ENCODE results near the gene LSS.
"Not testable (repeated sequence)": the region's sequence is repeated elsewhere in the genome, so short reads cannot be mapped to it uniquely, and the experiment has no call there.

Gene LSS

DNA sequence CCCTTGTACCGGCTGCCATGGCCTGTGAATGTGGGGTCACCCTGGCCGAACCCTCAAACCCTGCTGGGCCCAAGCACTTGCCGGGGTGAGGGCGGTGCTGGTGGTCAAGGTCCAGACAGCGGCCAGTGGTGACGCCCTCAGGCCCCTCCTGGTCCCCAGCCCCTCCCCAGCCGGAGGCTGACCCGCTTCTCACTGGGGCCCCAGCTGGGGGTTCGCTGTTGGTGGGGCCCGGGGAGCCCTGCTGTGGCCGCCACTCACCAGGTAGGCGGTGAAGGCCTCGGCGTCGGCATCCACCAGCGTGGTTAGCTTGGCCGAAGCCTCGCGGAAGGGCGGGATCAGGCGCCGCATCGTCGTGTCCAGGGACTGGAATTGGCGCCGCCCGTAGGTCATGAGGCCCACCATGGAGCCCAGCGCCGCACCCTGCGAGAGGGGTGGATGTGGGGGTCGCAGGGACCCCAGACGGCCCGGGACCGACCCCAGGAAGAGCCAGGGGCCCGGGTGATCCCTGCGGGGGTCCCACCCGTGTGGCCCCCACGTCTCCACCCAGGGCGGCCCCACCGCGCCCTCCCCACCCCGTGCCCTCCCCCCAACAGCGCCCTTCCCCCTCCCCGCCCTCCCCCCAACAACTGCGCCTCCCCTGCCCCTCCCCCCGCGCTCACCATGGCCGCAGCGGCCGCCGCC, 83.3 kb downstream of the LSS start:
- H3K27ac ChIP-seq (ENCODE audit: low read length) = no peak overlapping the region
- H3K36me3 ChIP-seq (ENCODE audit: control insufficient read depth in 1 of 2, insufficient read depth in 2 of 2, low read length in 2 of 2) = no peaks in the 10 kb centered on the region
- no peaks in the 10 kb centered on the region for H3K27me3 ChIP-seq (ENCODE audit: low read depth, low read length)
- no peaks in the 10 kb centered on the region for H3K9me3 ChIP-seq (ENCODE audit: control insufficient read depth in 1 of 2, low read length in 2 of 2)
- H3K4me1 ChIP-seq (ENCODE audit: control insufficient read depth in 1 of 2, insufficient read depth in 2 of 2, low read length in 2 of 2) = no peaks in the 10 kb centered on the region
- no peak overlapping the region for H3K4me3 ChIP-seq (ENCODE audit: low read depth in 1 of 2, low read length in 2 of 2)

DNA sequence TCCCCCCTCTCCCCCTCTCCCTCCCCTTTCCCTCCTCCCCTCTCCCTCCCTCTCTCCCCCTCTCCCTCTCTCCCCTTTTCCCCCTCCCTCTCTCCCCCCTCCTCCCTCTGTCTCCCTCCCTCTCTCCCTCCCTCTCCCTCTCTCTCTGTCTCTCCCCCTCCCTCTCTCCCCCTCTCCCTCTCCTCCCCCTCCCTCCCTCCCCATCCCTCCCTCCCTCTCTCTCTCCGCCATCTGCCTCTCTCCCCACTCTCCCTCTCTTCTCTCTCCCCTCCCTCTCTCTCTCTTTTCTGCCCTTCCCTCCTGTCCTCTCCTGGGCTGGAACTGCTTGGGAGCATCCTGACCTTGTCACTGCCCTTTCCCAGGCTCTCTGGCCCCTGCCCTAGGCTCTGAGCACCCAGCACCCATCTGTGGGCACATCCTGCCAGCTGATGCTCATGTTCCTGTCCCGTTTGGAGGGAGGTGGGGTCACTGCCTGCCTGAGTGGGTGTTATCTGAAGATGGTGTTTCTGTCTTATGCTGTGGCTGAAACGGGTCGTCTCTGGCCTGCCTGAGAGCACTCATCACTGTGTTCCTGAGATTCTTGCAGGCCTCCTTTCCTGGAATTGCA, 84.0 kb downstream of the LSS start:
- no peak overlapping the region for H3K4me3 ChIP-seq (ENCODE audit: low read depth in 1 of 2, low read length in 2 of 2)
- H3K4me1 ChIP-seq (ENCODE audit: control insufficient read depth in 1 of 2, insufficient read depth in 2 of 2, low read length in 2 of 2) = no peaks in the 10 kb centered on the region
- no peaks in the 10 kb centered on the region for H3K27me3 ChIP-seq (ENCODE audit: low read depth, low read length)
- H3K36me3 ChIP-seq (ENCODE audit: control insufficient read depth in 1 of 2, insufficient read depth in 2 of 2, low read length in 2 of 2) = no peaks in the 10 kb centered on the region
- no peak overlapping the region for H3K27ac ChIP-seq (ENCODE audit: low read length)
- H3K9me3 ChIP-seq (ENCODE audit: control insufficient read depth in 1 of 2, low read length in 2 of 2) = no peaks in the 10 kb centered on the region

DNA sequence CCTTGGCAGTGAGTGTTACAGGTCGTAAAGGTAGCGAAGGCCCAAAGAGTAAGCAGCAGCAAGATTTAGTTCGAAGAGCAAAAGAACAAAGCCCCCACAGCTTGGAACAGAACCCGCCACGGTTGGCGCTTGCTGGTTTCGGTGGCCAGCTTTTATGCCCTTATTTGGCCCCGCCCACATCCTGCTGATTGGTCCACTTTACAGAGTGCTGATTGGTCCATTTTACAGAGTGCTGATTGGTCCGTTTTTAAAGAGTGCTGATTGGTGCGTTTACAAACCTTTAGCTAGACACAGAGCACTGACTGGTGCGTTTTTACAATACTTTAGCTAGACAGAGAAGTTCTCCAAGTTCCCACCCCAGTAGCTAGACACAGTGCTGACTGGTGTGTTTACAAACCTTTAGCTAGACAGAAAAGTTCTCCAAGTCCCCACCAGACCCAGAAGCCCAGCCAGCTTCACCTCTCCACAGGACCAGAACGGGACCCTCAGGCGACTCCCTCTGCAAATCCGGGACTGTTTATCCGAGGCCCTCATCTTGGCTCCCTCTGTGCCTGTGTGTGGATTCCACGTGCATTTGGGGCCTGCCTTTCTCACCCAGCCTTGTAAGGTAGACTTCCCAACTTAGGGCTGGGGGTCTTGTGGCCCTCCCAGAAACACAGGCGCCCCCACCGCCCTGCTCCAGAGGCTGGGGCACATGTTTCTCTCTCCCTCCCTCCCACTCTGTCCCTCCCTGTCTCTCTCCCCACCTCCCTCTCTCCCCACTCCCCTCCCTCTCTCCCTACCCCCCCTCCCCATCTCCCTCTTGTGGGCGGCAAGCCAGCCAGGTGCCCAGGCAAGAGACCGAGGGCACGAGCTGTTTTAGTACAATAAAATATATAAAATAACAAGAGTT, 85.7 kb downstream of the LSS start:
- H3K4me1 ChIP-seq (ENCODE audit: control insufficient read depth in 1 of 2, insufficient read depth in 2 of 2, low read length in 2 of 2) = no peaks in the 10 kb centered on the region
- H3K4me3 ChIP-seq (ENCODE audit: low read depth in 1 of 2, low read length in 2 of 2) = no peak overlapping the region
- H3K27ac ChIP-seq (ENCODE audit: low read length) = no peak overlapping the region
- no peaks in the 10 kb centered on the region for H3K9me3 ChIP-seq (ENCODE audit: control insufficient read depth in 1 of 2, low read length in 2 of 2)
- H3K36me3 ChIP-seq (ENCODE audit: control insufficient read depth in 1 of 2, insufficient read depth in 2 of 2, low read length in 2 of 2) = no peaks in the 10 kb centered on the region
- no peaks in the 10 kb centered on the region for H3K27me3 ChIP-seq (ENCODE audit: low read depth, low read length)

DNA sequence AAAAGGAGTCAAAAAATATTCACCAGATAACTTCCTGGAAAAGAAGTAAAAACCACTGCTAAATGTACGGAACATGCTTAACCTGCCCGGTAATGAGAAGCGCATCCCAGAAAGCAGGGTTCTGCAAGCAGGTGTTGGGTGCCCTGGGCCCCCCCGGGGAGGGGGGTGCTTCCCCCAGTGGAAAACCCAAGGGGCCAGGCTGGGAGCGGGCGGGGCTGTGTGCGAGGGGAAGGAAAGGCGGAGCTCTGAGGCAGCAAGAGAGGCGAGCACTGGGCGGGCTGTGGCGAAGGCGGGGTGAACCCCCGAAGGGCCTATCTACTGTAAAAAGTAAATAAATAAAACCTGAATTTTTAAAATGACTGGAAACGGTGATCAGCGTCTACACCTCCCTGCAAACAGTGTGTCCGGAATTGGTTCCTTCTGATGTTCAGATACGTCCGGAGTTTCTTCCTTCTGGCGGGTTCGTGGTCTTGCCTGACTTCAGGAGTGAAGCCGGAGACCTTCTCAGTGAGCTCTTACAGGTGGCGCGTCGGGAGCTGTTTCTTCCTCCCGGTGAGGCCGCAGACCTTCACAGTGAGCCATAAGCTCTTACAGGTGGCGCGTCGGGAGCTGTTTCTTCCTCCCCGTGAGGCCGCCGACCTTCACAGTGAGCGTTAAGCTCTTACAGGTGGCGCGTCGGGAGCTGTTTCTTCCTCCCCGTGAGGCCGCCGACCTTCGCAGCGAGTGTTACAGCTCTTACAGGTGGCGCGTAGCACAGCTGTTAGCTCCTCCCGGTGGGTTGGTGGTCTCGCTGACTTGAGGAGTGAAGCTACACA, 86.6 kb downstream of the LSS start:
- Histone ChIP-seq H3K9me3 (ENCODE audit: control insufficient read depth in 1 of 2, low read length in 2 of 2) (no peaks in the 10 kb centered on the region), H3K4me1 (ENCODE audit: control insufficient read depth in 1 of 2, insufficient read depth in 2 of 2, low read length in 2 of 2) (no peaks in the 10 kb centered on the region), H3K4me3 (ENCODE audit: low read depth in 1 of 2, low read length in 2 of 2) (no peak overlapping the region), H3K36me3 (ENCODE audit: control insufficient read depth in 1 of 2, insufficient read depth in 2 of 2, low read length in 2 of 2) (no peaks in the 10 kb centered on the region), H3K27me3 (ENCODE audit: low read depth, low read length) (no peaks in the 10 kb centered on the region), H3K27ac (ENCODE audit: low read length) (no peak overlapping the region)

DNA sequence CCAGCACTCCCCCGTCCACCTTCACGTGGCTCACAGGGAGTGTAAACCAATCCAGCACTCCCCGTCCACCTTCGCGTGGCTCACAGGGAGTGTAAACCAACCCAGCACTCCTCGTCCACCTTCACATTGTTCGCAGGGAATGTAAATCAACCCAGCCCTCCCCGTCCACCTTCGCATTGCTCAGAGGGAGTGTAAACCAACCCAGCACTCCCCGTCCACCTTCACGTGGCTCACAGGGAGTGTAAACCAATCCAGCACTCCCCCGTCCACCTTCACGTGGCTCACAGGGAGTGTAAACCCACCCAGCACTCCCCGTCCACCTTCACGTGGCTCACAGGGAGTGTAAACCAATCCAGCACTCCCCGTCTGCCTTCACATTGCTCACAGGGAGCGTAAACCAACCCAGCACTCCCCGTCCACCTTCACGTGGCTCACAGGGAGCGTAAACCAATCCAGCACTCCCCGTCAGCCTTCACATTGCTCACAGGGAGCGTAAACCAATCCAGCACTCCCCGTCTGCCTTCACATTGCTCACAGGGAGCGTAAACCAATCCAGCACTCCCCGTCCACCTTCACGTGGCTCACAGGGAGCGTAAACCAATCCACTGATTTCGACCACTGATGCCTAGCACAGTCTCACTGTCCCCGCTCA, 88.1 kb downstream of the LSS start:
- not testable (repeated sequence) for H3K27me3 ChIP-seq (ENCODE audit: low read depth, low read length); H3K27ac ChIP-seq (ENCODE audit: low read length); H3K36me3 ChIP-seq (ENCODE audit: control insufficient read depth in 1 of 2, insufficient read depth in 2 of 2, low read length in 2 of 2); H3K4me1 ChIP-seq (ENCODE audit: control insufficient read depth in 1 of 2, insufficient read depth in 2 of 2, low read length in 2 of 2); H3K4me3 ChIP-seq (ENCODE audit: low read depth in 1 of 2, low read length in 2 of 2); H3K9me3 ChIP-seq (ENCODE audit: control insufficient read depth in 1 of 2, low read length in 2 of 2)

DNA sequence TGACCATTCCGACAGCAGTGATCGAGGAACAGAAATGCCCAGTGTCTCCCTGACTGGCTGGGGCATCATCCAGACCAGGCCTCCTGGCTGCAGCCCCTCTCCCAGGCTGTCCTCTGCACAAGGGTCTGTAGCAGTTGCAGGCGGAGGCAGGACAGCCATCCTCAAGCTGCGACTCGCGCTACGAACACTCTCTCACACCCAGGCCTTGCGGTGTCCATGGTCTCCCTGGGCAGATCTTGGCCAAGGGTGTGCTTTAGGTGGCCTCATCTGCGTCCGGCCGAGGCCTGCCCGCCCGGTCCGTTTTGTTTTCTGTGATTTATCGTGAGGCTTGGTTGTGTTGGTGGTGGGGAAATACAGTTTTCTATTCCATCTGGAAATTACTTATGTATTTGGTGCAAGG, 88.9 kb downstream of the LSS start:
- H3K27ac ChIP-seq (ENCODE audit: low read length) = no peak overlapping the region
- H3K36me3 ChIP-seq (ENCODE audit: control insufficient read depth in 1 of 2, insufficient read depth in 2 of 2, low read length in 2 of 2) = no peaks in the 10 kb centered on the region
- no peaks in the 10 kb centered on the region for H3K27me3 ChIP-seq (ENCODE audit: low read depth, low read length)

DNA sequence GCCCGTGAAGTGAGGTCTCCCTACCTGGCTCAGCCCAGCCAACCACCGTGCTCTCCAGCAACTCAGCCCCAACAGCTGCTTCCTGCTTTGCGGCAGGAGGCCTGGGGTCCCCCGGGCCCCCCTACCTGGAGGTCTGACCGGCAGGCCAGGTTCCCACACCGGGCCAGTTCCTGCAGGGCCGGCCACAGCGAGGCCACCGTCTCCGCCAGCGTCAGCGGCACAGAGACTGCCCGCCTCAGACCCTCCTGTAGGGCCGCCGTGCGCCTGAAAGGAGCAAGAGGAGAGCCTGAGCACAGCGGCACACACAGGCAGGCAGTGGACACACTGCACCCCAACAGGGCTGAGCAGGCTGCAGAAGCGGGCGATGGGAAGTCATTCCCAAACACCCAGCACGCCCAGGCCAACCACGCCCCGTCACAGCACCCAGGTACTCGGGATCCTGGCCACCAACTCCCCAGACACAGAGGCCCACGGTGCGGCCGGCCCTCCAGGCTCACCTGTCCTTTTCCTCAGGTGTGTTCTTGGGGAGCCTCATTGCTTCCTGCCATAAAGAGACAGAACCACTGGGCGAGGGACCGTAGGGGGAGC, 90.1 kb downstream of the LSS start:
- no peaks in the 10 kb centered on the region for H3K27me3 ChIP-seq (ENCODE audit: low read depth, low read length)
- no peak overlapping the region for H3K4me3 ChIP-seq (ENCODE audit: low read depth in 1 of 2, low read length in 2 of 2)
- H3K9me3 ChIP-seq (ENCODE audit: control insufficient read depth in 1 of 2, low read length in 2 of 2) = no peaks in the 10 kb centered on the region
- H3K36me3 ChIP-seq (ENCODE audit: control insufficient read depth in 1 of 2, insufficient read depth in 2 of 2, low read length in 2 of 2) = no peaks in the 10 kb centered on the region
- no peak overlapping the region for H3K27ac ChIP-seq (ENCODE audit: low read length)
- H3K4me1 ChIP-seq (ENCODE audit: control insufficient read depth in 1 of 2, insufficient read depth in 2 of 2, low read length in 2 of 2) = no peaks in the 10 kb centered on the region

More for the DNA sequence above, 88.9 kb downstream of the LSS start:
- Histone ChIP-seq H3K4me3 (ENCODE audit: low read depth in 1 of 2, low read length in 2 of 2) (no peak overlapping the region), H3K9me3 (ENCODE audit: control insufficient read depth in 1 of 2, low read length in 2 of 2) (no peaks in the 10 kb centered on the region), H3K4me1 (ENCODE audit: control insufficient read depth in 1 of 2, insufficient read depth in 2 of 2, low read length in 2 of 2) (no peaks in the 10 kb centered on the region)
